Activated T-cell treated with anti-CD3 and anti-CD28 coated beads for 48 hours (primary cell): Measurements from ENCODE around the gene TSHZ2.
"Not testable (repeated sequence)": the region's sequence is repeated elsewhere in the genome, so short reads cannot be mapped to it uniquely, and the experiment has no call there.

Experiments used
- DNase-seq: peaks from one replicate; pipeline ENCODE4 v3.0.0-alpha.2; 2020; ENCODE audit warnings: low read depth

The TSHZ2 gene

GRCh38 chr20:53454675-53455276 is 482.6 kb downstream of the TSHZ2 start:
- no peak for DNase-seq

DNA sequence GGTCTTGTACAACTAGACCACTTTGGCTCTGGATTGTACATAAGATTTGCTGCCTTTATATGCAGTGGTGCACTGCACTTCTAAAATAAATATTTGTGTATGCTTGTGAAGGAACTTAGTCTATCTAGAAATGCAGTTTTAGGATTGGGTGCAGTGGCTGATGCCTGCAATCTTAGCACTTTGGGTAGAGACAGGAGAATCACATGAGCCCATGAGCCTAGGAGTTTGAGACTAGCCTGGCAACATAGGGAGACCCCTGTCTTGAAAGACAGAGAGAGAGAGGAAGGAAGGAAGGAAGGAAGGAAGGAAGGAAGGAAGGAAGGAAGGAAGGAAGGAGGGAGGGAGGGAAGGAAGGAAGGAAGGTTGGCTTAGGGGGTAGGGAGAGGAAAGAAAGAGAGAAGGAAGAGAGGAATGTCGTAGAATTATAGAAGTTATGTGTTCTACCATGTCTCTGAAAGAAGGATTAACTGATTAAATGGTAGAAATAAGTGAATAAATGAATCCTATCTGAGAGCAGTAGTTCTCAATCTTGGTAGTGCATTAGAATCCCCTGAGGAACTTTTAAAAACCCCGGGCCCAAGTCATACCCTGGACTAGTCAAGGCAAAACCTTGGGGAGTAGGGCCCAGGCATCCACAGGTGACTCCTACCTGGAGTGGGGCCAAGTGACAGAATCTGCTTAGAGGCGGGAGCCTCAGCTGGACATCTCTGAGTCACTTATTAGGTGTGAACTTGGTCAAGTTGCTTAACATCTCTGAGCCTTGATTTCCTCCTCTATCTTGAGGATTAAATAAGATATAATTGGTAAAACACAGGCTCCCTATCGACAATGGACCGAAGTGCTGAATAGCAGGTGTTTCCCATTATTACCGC is 491.2 kb downstream of the TSHZ2 start:
- no peak for DNase-seq

DNA sequence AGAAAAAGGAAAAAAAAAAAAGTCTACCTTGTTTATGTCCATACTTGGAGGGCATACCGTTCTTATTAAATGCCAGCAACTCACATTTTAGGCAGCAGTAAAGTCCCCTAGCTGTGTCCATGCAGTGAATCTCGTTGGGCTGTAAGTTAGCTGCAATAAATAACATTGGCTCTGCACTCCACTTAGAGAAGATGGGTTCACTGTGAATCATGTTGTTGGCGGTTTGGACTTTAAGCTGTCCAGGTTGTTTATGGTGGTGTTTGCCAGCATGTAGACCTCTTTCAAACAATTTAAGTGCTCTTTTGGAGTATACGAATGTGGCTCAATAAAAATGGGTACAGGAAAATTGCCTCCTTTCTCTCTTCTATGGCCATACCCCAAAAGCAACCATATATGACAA is 494.1 kb downstream of the TSHZ2 start:
- no peak for DNase-seq

DNA sequence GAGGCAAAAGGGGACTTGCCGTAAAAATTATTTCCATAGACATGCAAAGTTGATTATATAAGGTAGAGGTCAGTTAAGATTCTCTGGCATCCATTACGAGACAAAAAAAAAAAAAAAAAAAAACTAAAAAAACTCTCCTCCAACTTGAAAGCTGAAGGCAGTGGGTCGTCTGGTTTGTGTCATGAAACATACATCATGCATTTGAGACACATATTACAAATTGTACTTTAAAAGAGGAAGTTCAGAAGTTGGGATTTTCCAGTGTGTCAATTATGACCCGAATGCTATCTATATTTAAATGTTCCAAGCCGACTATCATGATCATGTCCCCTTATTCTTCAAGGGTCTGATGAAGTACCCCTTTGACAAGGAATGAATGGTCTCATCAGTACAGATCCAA is 496.4 kb downstream of the TSHZ2 start:
- DNase-seq: no peak

- DNase-seq: not testable (repeated sequence)
Observed at GRCh38 chr20:53472859-53473258, 500.7 kb downstream of the TSHZ2 start.

- no peak for DNase-seq
Observed at GRCh38 chr20:53480913-53481312, 508.8 kb downstream of the TSHZ2 start.

- no peak for DNase-seq
Observed at GRCh38 chr20:53487461-53488200, 515.5 kb downstream of the TSHZ2 start.

GRCh38 chr20:53488775-53489272 is 516.7 kb downstream of the TSHZ2 start:
- no peak for DNase-seq

DNA sequence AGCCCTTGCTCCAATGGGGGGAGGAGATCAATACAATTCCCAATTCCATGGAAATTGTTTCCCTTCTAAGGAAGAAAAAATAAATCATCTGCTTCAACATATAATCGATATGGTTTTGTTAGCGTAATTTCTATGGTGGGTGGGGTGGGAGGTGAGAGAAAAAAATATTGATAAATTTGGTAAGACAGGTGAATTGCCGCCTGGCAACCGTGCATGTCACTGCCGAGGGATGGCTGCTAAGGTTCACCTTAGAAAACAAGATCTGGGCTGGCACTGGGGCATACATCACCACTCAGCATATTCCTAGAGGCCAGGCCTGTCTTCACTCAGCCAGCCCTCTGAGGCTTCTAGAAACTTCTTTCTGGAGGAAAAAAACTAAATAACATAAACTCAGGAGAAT is 517.4 kb downstream of the TSHZ2 start:
- no peak for DNase-seq

DNA sequence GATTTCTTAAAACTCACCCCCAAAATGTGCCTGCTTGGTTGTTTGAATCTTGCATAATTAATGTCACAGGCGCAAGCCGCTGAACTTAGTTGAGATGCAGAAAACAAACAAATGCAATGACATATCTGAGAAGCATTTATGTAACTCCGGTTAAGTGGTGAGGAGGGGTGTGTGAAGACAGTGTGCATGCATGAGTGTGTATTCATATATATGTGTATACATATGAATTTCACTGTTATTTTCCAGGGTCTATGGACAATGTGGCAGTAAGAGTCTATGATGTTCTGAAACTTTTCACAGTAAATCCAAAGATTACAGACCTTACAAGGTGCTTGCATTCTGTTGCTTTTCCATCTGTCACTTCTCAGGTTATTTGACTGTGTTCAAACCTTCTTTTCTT is 518.5 kb downstream of the TSHZ2 start:
- no peak for DNase-seq

DNA sequence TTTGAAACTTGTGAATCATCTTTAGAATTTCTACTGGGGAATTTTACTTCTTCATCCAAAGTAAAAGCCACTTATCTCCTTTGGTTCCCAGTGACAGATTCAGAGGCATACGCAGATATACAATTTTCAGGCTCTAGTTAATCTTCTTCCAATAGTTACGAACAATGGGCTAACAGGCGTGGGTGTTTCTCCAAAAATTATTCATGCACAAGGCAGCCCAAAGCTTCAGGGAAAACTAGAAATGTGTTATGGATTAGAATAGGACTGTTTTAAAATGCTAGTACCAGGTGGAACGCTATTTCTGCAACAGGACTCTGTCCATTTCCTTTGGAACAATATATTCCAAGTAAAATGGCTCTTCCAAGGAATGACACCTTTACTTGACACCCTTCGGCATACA is 519.3 kb downstream of the TSHZ2 start:
- DNase-seq: no peak

DNA sequence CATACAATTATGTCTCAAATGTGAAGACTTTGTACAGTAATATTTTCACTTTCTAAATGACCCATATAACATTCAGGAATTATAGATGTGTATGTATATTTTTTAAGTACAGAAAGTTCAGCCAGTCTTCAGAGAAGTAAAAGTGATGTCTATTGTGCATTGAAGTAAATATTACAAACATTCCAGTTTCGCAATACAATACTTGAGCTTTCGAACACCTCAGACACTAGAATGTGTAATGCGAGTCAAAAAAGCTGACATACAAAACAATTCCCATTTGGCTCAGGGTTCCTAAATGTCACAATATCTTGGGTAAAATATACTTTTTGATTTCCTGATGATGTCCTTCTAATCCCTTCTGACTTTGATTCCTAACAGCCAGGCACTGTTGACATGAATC is 520.1 kb downstream of the TSHZ2 start:
- no peak for DNase-seq

- no peak for DNase-seq
Observed at GRCh38 chr20:53493311-53493857, 521.2 kb downstream of the TSHZ2 start.

DNA sequence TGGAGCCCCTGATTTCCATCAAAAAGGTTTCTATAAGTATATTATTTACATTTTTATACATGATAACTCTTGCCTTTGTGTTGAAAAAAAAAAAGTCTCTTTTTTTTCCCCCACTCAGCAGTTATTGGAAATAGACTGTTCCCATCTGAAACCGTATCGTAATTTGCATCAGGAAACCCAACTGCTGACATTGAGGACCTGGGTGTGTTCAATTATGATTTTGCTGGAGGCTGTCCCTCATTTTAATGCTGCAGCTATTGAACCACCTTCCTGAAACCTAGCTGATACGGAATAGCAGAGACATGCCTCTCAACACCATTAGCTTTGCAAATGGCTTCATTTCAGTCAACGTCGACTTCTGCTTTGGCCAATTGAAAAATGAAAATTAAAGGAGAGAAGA is 522.6 kb downstream of the TSHZ2 start:
- no peak for DNase-seq

GRCh38 chr20:53495398-53496092 is 523.4 kb downstream of the TSHZ2 start:
- DNase-seq: no peak

DNA sequence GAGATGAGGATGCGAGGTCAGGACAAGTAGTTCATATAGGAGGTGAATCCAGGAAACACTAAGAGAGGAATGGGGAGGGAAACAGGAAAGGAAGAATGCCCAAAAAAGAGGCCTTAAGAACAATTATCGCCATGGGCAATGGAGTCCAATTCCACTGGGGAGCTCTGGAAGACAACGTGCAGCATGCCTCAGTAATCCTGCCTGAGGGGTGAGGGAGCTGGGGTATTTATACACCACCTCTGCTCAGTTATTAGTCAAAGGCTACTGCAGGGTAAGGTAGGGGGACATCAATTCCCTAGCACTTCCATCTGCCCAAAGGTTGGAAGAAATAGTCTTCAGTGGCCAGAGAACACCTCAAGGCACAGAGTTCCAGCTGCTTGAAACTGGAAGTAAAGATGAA is 525.1 kb downstream of the TSHZ2 start:
- no peak for DNase-seq

DNA sequence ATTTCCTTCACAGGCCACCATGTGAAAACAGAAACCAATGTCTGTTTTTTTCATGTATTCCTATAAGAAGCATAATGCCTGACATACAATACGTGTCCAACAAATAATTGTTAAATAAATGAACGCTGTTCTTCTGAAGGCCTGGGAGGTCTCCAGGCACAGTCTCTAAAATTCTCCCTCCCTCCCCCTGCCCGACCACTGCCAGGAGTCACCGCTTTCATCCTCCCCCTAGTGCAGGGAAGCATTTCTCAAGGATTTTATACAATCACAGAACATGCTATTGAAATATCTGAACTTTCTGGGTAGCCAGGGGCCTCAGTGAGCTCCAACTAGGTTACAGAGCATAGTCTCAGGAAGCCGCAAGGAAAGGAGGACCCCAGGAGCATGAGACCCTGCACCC is 526.2 kb downstream of the TSHZ2 start:
- DNase-seq: no peak

DNA sequence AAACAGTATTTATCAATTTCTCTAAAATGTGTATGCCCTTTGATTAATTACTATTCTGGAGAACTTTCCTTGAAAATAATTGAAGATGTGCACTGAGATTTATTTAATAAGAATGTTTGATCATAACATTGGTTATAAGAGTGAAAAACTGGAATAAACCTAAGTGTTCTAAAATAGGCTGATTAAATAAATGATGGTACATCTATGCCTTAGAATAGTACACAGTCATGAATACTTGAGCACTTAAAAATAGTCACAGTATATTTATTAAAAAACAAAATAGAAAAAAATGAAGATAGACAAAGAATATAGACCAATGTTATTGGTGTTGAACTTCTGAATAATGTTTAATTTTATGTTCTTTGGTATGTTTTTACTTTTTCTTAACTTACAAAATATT is 528.5 kb downstream of the TSHZ2 start:
- no peak for DNase-seq

- DNase-seq: no peak
Observed at GRCh38 chr20:53502820-53503219, 530.7 kb downstream of the TSHZ2 start.

DNA sequence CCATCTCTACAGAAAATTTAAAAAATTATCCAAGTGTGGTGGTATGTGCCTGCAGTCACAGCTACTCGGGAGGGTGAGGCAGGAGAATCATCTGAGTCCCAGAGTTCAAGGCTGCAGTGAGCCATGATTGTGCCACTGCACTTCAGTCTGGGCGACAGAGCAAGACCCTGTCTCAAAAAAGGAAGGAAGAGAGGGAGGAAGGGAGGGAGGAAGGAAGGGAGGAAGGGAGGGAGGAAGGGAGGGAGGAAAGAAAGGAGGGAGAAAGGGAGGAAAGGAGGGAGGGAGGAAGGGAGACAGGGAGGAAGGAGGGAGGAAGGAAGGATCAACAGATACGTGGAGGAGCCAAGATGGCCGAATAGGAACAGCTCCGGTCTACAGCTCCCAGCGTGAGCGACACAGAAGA is 531.4 kb downstream of the TSHZ2 start:
- DNase-seq: no peak

GRCh38 chr20:53504106-53504505 is 531.9 kb downstream of the TSHZ2 start:
- DNase-seq: not testable (repeated sequence)

GRCh38 chr20:53510262-53510661 is 538.1 kb downstream of the TSHZ2 start:
- DNase-seq: no peak
